Kidney (tissue), 14 donors: Measurements from ENCODE around the gene CPXM2. TPM values are rescaled to one million over a fixed set of nuclear protein-coding genes. Genes with fewer than 3 reads are reported as not detected.

Experiments used
- DNase-seq, 5 donors: peaks; one replicate each; pipeline ENCODE4 v3.0.0-alpha.2; 2013 to 2020
- FAIRE-seq: peaks from 2 replicates; lab custom pipeline; 2012; peaks lifted over from hg19 to GRCh38; lab: Jason Lieb, UNC
- H3K27ac ChIP-seq, 2 donors: one replicate each; pipeline ENCODE4 v1.7.0; 2013; ENCODE audit warnings: low read depth in 2 of 2, low read length in 2 of 2, inconsistent platforms in 1 of 2
- H3K27me3 ChIP-seq: one replicate; pipeline ENCODE4 v1.7.1; 2013; ENCODE audit warnings: low read length, inconsistent platforms; ENCODE audit not compliant: control insufficient read depth, insufficient read depth
- H3K36me3 ChIP-seq, 3 donors: one replicate each; pipeline versions ENCODE4 v1.7.0 to v1.7.1; 2013; ENCODE audit warnings: low read length in 3 of 3, control low read depth in 1 of 3, inconsistent platforms in 1 of 3; ENCODE audit not compliant: insufficient read depth in 3 of 3, control insufficient read depth in 2 of 3
- H3K4me1 ChIP-seq, 3 donors: one replicate each; pipeline versions ENCODE4 v1.7.0 to v1.7.1; 2013; ENCODE audit warnings: low read length in 3 of 3, inconsistent platforms in 1 of 3, low read depth in 1 of 3; ENCODE audit not compliant: control insufficient read depth in 2 of 3, insufficient read depth in 2 of 3
- H3K4me3 ChIP-seq, 3 donors: one replicate each; pipeline versions ENCODE4 v1.7.0 to v1.8.1; 2013; ENCODE audit warnings: low read length in 3 of 3, control low read depth in 1 of 3, inconsistent platforms in 1 of 3
- H3K9ac ChIP-seq, 3 donors: one replicate each; pipeline versions ENCODE4 v1.7.0 to v1.7.1; 2013; ENCODE audit warnings: low read length in 3 of 3, control low read depth in 1 of 3, inconsistent platforms in 1 of 3
- H3K9me3 ChIP-seq, 3 donors: one replicate each; pipeline versions ENCODE4 v1.7.0 to v1.7.1; 2013; ENCODE audit warnings: low read length in 3 of 3, control low read depth in 1 of 3, inconsistent platforms in 1 of 3; ENCODE audit not compliant: control insufficient read depth in 2 of 3, insufficient read depth in 1 of 3
- CTCF ChIP-seq: IDR thresholded peaks from 3 replicates; pipeline ENCODE4 v1.5.1; 2012; ENCODE audit warnings: mild to moderate bottlenecking, moderate library complexity, borderline replicate concordance; ENCODE audit not compliant: insufficient read depth; ENCODE audit errors: extremely low read depth
- intact Hi-C: fragments of 100-400 bp; cut with DNase I; formaldehyde crosslinking; loops from one replicate; pipeline ENCODE4 v1.11.1; 2022
- polyA plus RNA-seq: library from polyadenylated mRNA; stranded (reverse); fragments of 350-450 nt; fragmentation: Illumina TruSeq; extraction: RNeasy Lipid Tissue Mini Kit (QIAGEN cat#74804); gene quantifications from one replicate; pipeline ENCODE4 v1.2.3, GENCODE V29; 2014; ENCODE audit warnings: low read depth, low replicate concordance; ENCODE audit not compliant: insufficient read depth
- total RNA-seq: library from RNA; stranded (reverse); fragmentation: NEBNext Ultra II Directional; extraction: Animal tissue kit (Norgen Biotek cat#: 25700); gene quantifications from one replicate; pipeline ENCODE4 v1.2.1, GENCODE V29; 2021
- donor health status: control.
- donor health status: control.
- donor health status: control.
- donor health status: control.
- donor health status: control.
- donor health status: DM: yes; HTN: yes; CAD: no.
- donor health status: Normal renal cell carcinoma (clear cell type).

Gene CPXM2
- total and polyA plus RNA-seq, 2 donors from 2014 or later = 18.1 to 18.5 TPM

GRCh38 chr10:123912466-123912865 lies 20.9 kb upstream of the CPXM2 start:
- TF ChIP-seq CTCF = no peak
- Histone ChIP-seq H3K4me3 (no peak overlapping the region), H3K27ac (no peak overlapping the region), H3K36me3 (no peaks in the 10 kb centered on the region), H3K4me1 (peaks cover 0 to 8% (median 0%) of the 10 kb centered on the region in 3 donors), H3K9me3 (no peaks in the 10 kb centered on the region), H3K9ac (peak overlapping the region in 1 of 3 donors; percentile 26), H3K27me3 (no peaks in the 10 kb centered on the region)
- intact Hi-C loops = no loop called here
- peak in 1 of 5 donors; percentile 33 for DNase-seq
- no peak for FAIRE-seq

- no peak for TF ChIP-seq CTCF
- Histone ChIP-seq H3K27ac (no peak overlapping the region), H3K36me3 (no peaks in the 10 kb centered on the region), H3K4me1 (peaks cover 0 to 8% (median 0%) of the 10 kb centered on the region in 3 donors), H3K9me3 (no peaks in the 10 kb centered on the region), H3K9ac (no peak overlapping the region), H3K4me3 (no peak overlapping the region), H3K27me3 (no peaks in the 10 kb centered on the region)
- peak in 3 of 5 donors; percentile 36 to 74 (median 63) for DNase-seq
- no peak for FAIRE-seq
- intact Hi-C loops = no loop called here
Observed at GRCh38 chr10:123911866-123912265, 20.3 kb upstream of the CPXM2 start.

- Histone ChIP-seq H3K4me1 (peaks cover 0 to 8% (median 0%) of the 10 kb centered on the region in 3 donors), H3K9ac (no peak overlapping the region), H3K4me3 (no peak overlapping the region), H3K36me3 (no peaks in the 10 kb centered on the region), H3K9me3 (no peaks in the 10 kb centered on the region), H3K27ac (no peak overlapping the region), H3K27me3 (no peaks in the 10 kb centered on the region)
- no peak for TF ChIP-seq CTCF
- FAIRE-seq = no peak
- intact Hi-C loops = no loop called here
- no peak for DNase-seq
Observed at GRCh38 chr10:123909866-123910265, 18.3 kb upstream of the CPXM2 start.

GRCh38 chr10:123909426-123909825 lies 17.8 kb upstream of the CPXM2 start:
- no peak for DNase-seq
- H3K9me3 ChIP-seq = no peaks in the 10 kb centered on the region
- no peak overlapping the region for H3K27ac ChIP-seq
- H3K27me3 ChIP-seq = no peaks in the 10 kb centered on the region
- intact Hi-C loops = no loop called here
- TF ChIP-seq CTCF = no peak
- FAIRE-seq = no peak
- peaks cover 0 to 8% (median 0%) of the 10 kb centered on the region in 3 donors for H3K4me1 ChIP-seq
- no peaks in the 10 kb centered on the region for H3K36me3 ChIP-seq
- no peak overlapping the region for H3K9ac ChIP-seq
- no peak overlapping the region for H3K4me3 ChIP-seq
